Stimulated activated CD8-positive, alpha-beta memory T cell treated with anti-CD3 and anti-CD28 coated beads, Interleukin-2, amount 100 ng/mL, for 1 hour (primary cell): Measurements from ENCODE around the gene TMEM17.

Experiments
- DNase-seq, 2 donors: peaks; one replicate each; pipeline ENCODE4 v3.0.0-alpha.2; 2020; ENCODE audit warnings: low read depth in 2 of 2

Gene TMEM17

GRCh38 chr2:62511636-62512035, 5.6 kb upstream of the TMEM17 start:
- DNase-seq: no peak

GRCh38 chr2:62506421-62506750, 391 bp upstream of the TMEM17 start:
- no peak for DNase-seq

GRCh38 chr2:62505109-62505749, 766 bp downstream of the TMEM17 start:
- DNase-seq: no peak

- no peak for DNase-seq
Observed at GRCh38 chr2:62504657-62505056, 1.3 kb downstream of the TMEM17 start.

GRCh38 chr2:62501794-62502500, 4.0 kb downstream of the TMEM17 start:
- no peak for DNase-seq

- no peak for DNase-seq
Observed at GRCh38 chr2:62501069-62501468, 4.9 kb downstream of the TMEM17 start.

- DNase-seq: no peak
Observed at GRCh38 chr2:62499430-62500060, 6.5 kb downstream of the TMEM17 start.

- no peak for DNase-seq
Observed at GRCh38 chr2:62498739-62499138, 7.3 kb downstream of the TMEM17 start.

- no peak for DNase-seq
Observed at GRCh38 chr2:62495761-62496160, 10.2 kb downstream of the TMEM17 start.

- no peak for DNase-seq
Observed at GRCh38 chr2:62492048-62492447, 13.9 kb downstream of the TMEM17 start.

- no peak for DNase-seq
Observed at GRCh38 chr2:62489702-62490101, 16.3 kb downstream of the TMEM17 start.

GRCh38 chr2:62489162-62489561, 16.8 kb downstream of the TMEM17 start:
- no peak for DNase-seq

- DNase-seq: no peak
Observed at GRCh38 chr2:62486439-62486765, 19.6 kb downstream of the TMEM17 start.

- DNase-seq: no peak
Observed at GRCh38 chr2:62485761-62486438, 20.1 kb downstream of the TMEM17 start.

GRCh38 chr2:62482558-62483352, 23.2 kb downstream of the TMEM17 start:
- no peak for DNase-seq

- DNase-seq: no peak
Observed at GRCh38 chr2:62479917-62480316, 26.1 kb downstream of the TMEM17 start.

GRCh38 chr2:62478093-62478580, 27.9 kb downstream of the TMEM17 start:
- no peak for DNase-seq

- no peak for DNase-seq
Observed at GRCh38 chr2:62477573-62477972, 28.4 kb downstream of the TMEM17 start.

- DNase-seq: no peak
Observed at GRCh38 chr2:62475172-62476011, 30.6 kb downstream of the TMEM17 start.

- DNase-seq: no peak
Observed at GRCh38 chr2:62474176-62474575, 31.8 kb downstream of the TMEM17 start.

GRCh38 chr2:62473246-62473827, 32.7 kb downstream of the TMEM17 start:
- DNase-seq: no peak
